Measurements from ENCODE around the gene INF2.

GRCh38 chr14:104669697-104670096, 19.7 kb upstream of the INF2 start:
- TF ChIP-seq, protein P1, sequence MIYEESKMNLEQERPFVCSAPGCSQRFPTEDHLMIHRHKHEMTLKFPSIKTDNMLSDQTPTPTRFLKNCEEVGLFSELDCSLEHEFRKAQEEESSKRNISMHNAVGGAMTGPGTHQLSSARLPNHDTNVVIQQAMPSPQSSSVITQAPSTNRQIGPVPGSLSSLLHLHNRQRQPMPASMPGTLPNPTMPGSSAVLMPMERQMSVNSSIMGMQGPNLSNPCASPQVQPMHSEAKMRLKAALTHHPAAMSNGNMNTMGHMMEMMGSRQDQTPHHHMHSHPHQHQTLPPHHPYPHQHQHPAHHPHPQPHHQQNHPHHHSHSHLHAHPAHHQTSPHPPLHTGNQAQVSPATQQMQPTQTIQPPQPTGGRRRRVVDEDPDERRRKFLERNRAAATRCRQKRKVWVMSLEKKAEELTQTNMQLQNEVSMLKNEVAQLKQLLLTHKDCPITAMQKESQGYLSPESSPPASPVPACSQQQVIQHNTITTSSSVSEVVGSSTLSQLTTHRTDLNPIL (CRISPR knock-in tag; IDR thresholded peaks at IDR 0.05; ENCODE audit: low read depth): no peak
- TF ChIP-seq CSDC2 (CRISPR knock-in tag; IDR thresholded peaks at IDR 0.05): no peak
- TF ChIP-seq ZC3H10 (CRISPR knock-in tag; IDR thresholded peaks at IDR 0.05): no peak
- TF ChIP-seq ISL1 (CRISPR knock-in tag; IDR thresholded peaks at IDR 0.05): no peak
- TF ChIP-seq POU6F1 (CRISPR knock-in tag; IDR thresholded peaks at IDR 0.05; ENCODE audit: borderline replicate concordance, low read depth): no peak
- TF ChIP-seq ESRRG (CRISPR knock-in tag; IDR thresholded peaks at IDR 0.05): no peak
- TF ChIP-seq TOX (CRISPR knock-in tag; IDR thresholded peaks at IDR 0.05; ENCODE audit: borderline replicate concordance): no peak
- TF ChIP-seq, protein P2, sequence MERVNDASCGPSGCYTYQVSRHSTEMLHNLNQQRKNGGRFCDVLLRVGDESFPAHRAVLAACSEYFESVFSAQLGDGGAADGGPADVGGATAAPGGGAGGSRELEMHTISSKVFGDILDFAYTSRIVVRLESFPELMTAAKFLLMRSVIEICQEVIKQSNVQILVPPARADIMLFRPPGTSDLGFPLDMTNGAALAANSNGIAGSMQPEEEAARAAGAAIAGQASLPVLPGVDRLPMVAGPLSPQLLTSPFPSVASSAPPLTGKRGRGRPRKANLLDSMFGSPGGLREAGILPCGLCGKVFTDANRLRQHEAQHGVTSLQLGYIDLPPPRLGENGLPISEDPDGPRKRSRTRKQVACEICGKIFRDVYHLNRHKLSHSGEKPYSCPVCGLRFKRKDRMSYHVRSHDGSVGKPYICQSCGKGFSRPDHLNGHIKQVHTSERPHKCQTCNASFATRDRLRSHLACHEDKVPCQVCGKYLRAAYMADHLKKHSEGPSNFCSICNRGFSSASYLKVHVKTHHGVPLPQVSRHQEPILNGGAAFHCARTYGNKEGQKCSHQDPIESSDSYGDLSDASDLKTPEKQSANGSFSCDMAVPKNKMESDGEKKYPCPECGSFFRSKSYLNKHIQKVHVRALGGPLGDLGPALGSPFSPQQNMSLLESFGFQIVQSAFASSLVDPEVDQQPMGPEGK (CRISPR knock-in tag; IDR thresholded peaks at IDR 0.05; ENCODE audit: borderline replicate concordance): no peak
- TF ChIP-seq GLIS3 (CRISPR knock-in tag; IDR thresholded peaks at IDR 0.05): no peak
- TF ChIP-seq PPARA (CRISPR knock-in tag; IDR thresholded peaks at IDR 0.05; ENCODE audit: borderline replicate concordance): no peak
- no peak for TF ChIP-seq ZFP3 (CRISPR knock-in tag; IDR thresholded peaks at IDR 0.05)

Data from SK-N-SH treated with all-trans-retinoic acid at 6 μM for 48 hours (cell line).